Medulla oblongata (tissue), 1 donor: ENCODE results near the gene MPHOSPH9.

Experiments
- DNase-seq: peaks from one replicate; pipeline ENCODE4 v3.0.0-alpha.2; 2015; ENCODE audit errors: extremely low spot score

Gene MPHOSPH9

GRCh38 chr12:123232807-123233504 lies at the start of gene MPHOSPH9, which contains the start of gene MTRFR:
TSS of gene MPHOSPH9 (minus strand) at chr12:123233141. CDS start at chr12:123230364, 2,777 bp downstream.
TSS of gene MTRFR (plus strand) at chr12:123233436. CDS start at chr12:123253675, 20,239 bp downstream.
- DNase-seq = peak; percentile 100

GRCh38 chr12:123282111-123282510 lies 49.2 kb upstream of the MPHOSPH9 start:
- no peak for DNase-seq

- DNase-seq = no peak
Measured at GRCh38 chr12:123280971-123281370, 48.0 kb upstream of the MPHOSPH9 start.

- peak; percentile 59 for DNase-seq
Measured at GRCh38 chr12:123278101-123278627, 45.2 kb upstream of the MPHOSPH9 start.

GRCh38 chr12:123273166-123273565 lies 40.2 kb upstream of the MPHOSPH9 start:
- DNase-seq = no peak

GRCh38 chr12:123271001-123271668 lies 38.2 kb upstream of the MPHOSPH9 start:
- DNase-seq = peak; percentile 60

- peak; percentile 51 for DNase-seq
Measured at GRCh38 chr12:123270214-123271000, 37.5 kb upstream of the MPHOSPH9 start.

- DNase-seq = no peak
Measured at GRCh38 chr12:123269896-123270213, 36.9 kb upstream of the MPHOSPH9 start.

- peak; percentile 94 for DNase-seq
Measured at GRCh38 chr12:123269395-123269892, 36.5 kb upstream of the MPHOSPH9 start.

GRCh38 chr12:123268850-123269249 lies 35.9 kb upstream of the MPHOSPH9 start:
- peak; percentile 61 for DNase-seq

GRCh38 chr12:123267991-123268843 lies 35.3 kb upstream of the MPHOSPH9 start:
- peak; percentile 88 for DNase-seq

- peak; percentile 37 for DNase-seq
Measured at GRCh38 chr12:123267335-123267920, 34.5 kb upstream of the MPHOSPH9 start.

- DNase-seq = no peak
Measured at GRCh38 chr12:123266679-123267277, 33.8 kb upstream of the MPHOSPH9 start.

GRCh38 chr12:123265851-123266678 lies 33.1 kb upstream of the MPHOSPH9 start:
- no peak for DNase-seq

- no peak for DNase-seq
Measured at GRCh38 chr12:123264642-123265041, 31.7 kb upstream of the MPHOSPH9 start.

- DNase-seq = no peak
Measured at GRCh38 chr12:123263196-123263817, 30.4 kb upstream of the MPHOSPH9 start.

- DNase-seq = no peak
Measured at GRCh38 chr12:123261196-123261595, 28.3 kb upstream of the MPHOSPH9 start.

GRCh38 chr12:123260081-123260480 lies 27.1 kb upstream of the MPHOSPH9 start:
- no peak for DNase-seq

- no peak for DNase-seq
Measured at GRCh38 chr12:123258593-123258992, 25.7 kb upstream of the MPHOSPH9 start.
